Endothelial cell (in vitro differentiated cells): ENCODE data around the gene ACOD1. TPM values are rescaled to one million over a fixed set of nuclear protein-coding genes. Genes with fewer than 3 reads are reported as not detected.

ENCODE experiments used
- DNase-seq: peaks from one replicate; pipeline ENCODE4 v3.0.0; 2021; ENCODE audit warnings: low spot score
- H3K27ac Mint-ChIP-seq: one replicate; pipeline ENCODE4 v1.8.0; 2021; ENCODE audit warnings: mixed read lengths, inconsistent platforms; ENCODE audit not compliant: unreplicated experiment
- H3K27me3 Mint-ChIP-seq: one replicate; pipeline ENCODE4 v1.8.0; 2021; ENCODE audit warnings: mild to moderate bottlenecking, moderate library complexity, mixed read lengths, inconsistent platforms; ENCODE audit not compliant: unreplicated experiment
- H3K36me3 Mint-ChIP-seq: one replicate; pipeline ENCODE4 v1.8.0; 2021; ENCODE audit warnings: mild to moderate bottlenecking, low read depth, mixed read lengths, inconsistent platforms; ENCODE audit not compliant: unreplicated experiment
- H3K4me1 Mint-ChIP-seq: one replicate; pipeline ENCODE4 v1.8.0; 2021; ENCODE audit warnings: mild to moderate bottlenecking, mixed read lengths, inconsistent platforms; ENCODE audit not compliant: unreplicated experiment
- H3K4me3 Mint-ChIP-seq: one replicate; pipeline ENCODE4 v1.8.0; 2021; ENCODE audit warnings: mild to moderate bottlenecking, mixed read lengths, inconsistent platforms; ENCODE audit not compliant: unreplicated experiment
- H3K9me3 Mint-ChIP-seq: one replicate; pipeline ENCODE4 v1.8.0; 2021; ENCODE audit warnings: mixed read lengths, inconsistent platforms; ENCODE audit not compliant: unreplicated experiment
- CTCF ChIP-seq: fragments of 200-600 bp; sonication (generic); IDR thresholded peaks from one replicate; pipeline ENCODE4 v1.5.0; 2021; ENCODE audit warnings: antibody characterized with exemption; ENCODE audit not compliant: unreplicated experiment
- total RNA-seq: library from RNA; stranded (reverse); fragmentation: NEBNext Ultra II Directional; extraction: Animal tissue kit (Norgen Biotek cat#: 25700); gene quantifications from one replicate; pipeline ENCODE4 v1.2.1, GENCODE V29; 2021; ENCODE audit not compliant: unreplicated experiment

Gene ACOD1
- total RNA-seq, 1 donor from 2014 or later: not detected

DNA sequence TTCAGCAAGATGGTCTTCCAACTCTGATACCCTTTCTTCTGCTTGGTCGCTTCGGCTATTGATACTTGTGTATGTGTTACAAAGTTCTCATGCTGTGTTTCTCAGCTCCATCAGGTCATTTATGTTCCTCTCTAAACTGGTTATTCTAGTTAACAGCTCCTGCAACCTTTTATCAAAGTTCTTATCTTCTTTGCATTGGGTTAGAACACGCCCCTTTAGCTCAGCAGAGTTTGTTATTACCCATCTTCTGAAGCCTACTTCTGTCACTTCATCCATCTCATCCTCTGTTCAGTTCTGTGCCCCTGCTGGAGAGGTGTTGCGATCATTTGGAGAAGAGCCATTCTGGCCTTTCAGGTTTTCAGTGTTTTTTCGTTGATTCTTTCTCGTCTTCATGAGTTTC is 18.7 kb downstream of the ACOD1 start:
- Mint-ChIP-seq H3K4me1 (no peaks in the 10 kb centered on the region), H3K4me3 (no peak overlapping the region), H3K9me3 (no peaks in the 10 kb centered on the region), H3K27ac (no peak overlapping the region), H3K36me3 (no peaks in the 10 kb centered on the region), H3K27me3 (peaks cover 6% of the 10 kb centered on the region)
- DNase-seq: no peak
- no peak for TF ChIP-seq CTCF

DNA sequence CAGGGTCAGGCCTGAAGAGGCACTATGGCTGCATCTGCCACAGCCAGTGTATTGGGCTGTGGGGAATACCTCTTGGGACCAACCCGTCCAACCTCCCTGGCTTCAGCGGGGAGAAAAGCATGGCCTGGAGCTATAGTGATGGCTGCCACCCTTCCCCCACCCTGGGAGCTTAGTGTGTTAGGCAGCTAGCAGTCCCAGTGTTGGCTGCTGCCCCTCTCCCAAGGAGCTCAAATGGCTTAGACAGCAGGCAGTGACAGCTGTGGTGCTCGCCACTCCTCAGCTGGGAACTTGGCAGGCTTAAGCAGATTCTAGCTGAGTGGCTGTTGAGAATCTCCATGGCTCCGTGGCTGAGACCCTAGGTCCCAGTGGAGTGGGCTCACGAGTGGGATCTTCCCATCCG is 19.7 kb downstream of the ACOD1 start:
- no peak for DNase-seq
- Mint-ChIP-seq H3K4me3 (no peak overlapping the region), H3K36me3 (no peaks in the 10 kb centered on the region), H3K4me1 (no peaks in the 10 kb centered on the region), H3K27ac (no peak overlapping the region), H3K27me3 (peaks cover 8% of the 10 kb centered on the region), H3K9me3 (no peaks in the 10 kb centered on the region)
- no peak for TF ChIP-seq CTCF

- no peak overlapping the region for H3K4me3 Mint-ChIP-seq
Measured at GRCh38 chr13:76969488-76970365, 21.4 kb downstream of the ACOD1 start.

DNA sequence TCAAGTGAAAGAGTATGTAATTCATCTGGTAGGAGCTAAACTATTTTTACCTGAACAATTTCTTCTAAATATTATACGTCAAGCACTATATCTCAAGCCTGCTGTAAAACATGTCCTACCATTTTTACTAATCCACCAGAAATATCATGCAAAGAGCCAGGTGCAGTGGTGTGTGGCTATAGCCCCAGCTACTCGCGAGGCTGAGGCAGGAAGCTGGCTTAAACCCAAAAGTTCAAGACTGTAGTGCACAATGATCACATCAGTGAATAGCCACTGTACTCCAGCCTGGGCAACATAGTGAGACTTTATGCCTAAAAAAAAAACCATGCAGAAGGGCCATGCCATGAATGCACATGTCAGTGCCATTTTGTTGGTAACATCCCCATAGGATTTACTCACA is 22.9 kb downstream of the ACOD1 start:
- no peaks in the 10 kb centered on the region for H3K4me1 Mint-ChIP-seq
- H3K36me3 Mint-ChIP-seq: no peaks in the 10 kb centered on the region
- H3K9me3 Mint-ChIP-seq: no peaks in the 10 kb centered on the region
- peaks cover 8% of the 10 kb centered on the region for H3K27me3 Mint-ChIP-seq
- TF ChIP-seq CTCF: no peak
- no peak overlapping the region for H3K27ac Mint-ChIP-seq
- no peak overlapping the region for H3K4me3 Mint-ChIP-seq
- DNase-seq: no peak

More at GRCh38 chr13:76969488-76970365, 21.4 kb downstream of the ACOD1 start:
- DNase-seq: no peak
- Mint-ChIP-seq H3K9me3 (no peaks in the 10 kb centered on the region), H3K27ac (no peak overlapping the region), H3K4me1 (no peaks in the 10 kb centered on the region), H3K27me3 (peaks cover 8% of the 10 kb centered on the region), H3K36me3 (no peaks in the 10 kb centered on the region)
- no peak for TF ChIP-seq CTCF
